ENCODE measurements around the gene ASPHD2.

Gene ASPHD2

DNA sequence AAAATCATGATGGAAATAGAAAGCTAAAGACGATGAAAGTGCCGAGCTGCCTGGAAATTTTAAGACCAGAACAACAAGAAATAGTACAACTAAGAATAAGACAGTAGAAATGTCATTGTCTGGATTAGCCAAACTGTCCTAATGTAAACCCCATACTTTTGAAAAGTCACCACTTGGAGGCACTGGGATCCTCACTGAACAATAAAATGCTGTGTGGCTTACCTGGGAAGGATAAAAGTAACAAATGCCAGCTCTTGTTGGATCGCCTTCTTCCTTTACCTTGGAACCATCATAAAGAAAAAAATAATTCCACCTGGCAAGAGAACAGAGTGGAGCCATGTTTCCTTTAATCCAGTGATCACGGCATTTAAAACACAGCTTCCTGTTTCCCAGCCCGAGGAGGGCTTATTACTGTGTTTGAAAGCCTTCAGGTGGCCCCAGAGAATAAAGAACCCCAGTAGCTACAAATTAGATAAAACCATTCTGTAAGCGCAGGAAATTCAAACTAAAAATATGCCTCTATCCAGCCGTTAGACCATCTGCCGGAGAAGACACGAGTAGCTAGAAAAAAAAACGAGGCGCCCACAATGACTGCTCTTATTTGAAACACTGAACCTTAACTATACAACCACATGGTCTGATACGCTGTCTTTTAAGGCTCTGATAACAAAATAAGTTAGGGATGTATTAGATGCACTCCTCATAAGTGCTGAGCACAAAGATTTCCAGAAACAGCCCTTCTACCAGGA is 50.2 kb downstream of the ASPHD2 start (continued):
- TF ChIP-seq ISL1 (CRISPR knock-in tag; IDR thresholded peaks at IDR 0.05) = no peak
- TF ChIP-seq CSRNP3 (CRISPR knock-in tag; IDR thresholded peaks at IDR 0.05) = no peak
- TF ChIP-seq PPARA (CRISPR knock-in tag; IDR thresholded peaks at IDR 0.05; ENCODE audit: borderline replicate concordance) = no peak
- TF ChIP-seq ARNTL (CRISPR knock-in tag; IDR thresholded peaks at IDR 0.05; ENCODE audit: borderline replicate concordance, low read depth) = no peak
- TF ChIP-seq ZNF8 (CRISPR knock-in tag; IDR thresholded peaks at IDR 0.05) = no peak
- no peak for TF ChIP-seq ZFP30 (CRISPR knock-in tag; IDR thresholded peaks at IDR 0.05)
- no peak for TF ChIP-seq SNAI2 (CRISPR knock-in tag; IDR thresholded peaks at IDR 0.05)
- no peak for TF ChIP-seq RARB (CRISPR knock-in tag; IDR thresholded peaks at IDR 0.05)
- TF ChIP-seq, protein P1, sequence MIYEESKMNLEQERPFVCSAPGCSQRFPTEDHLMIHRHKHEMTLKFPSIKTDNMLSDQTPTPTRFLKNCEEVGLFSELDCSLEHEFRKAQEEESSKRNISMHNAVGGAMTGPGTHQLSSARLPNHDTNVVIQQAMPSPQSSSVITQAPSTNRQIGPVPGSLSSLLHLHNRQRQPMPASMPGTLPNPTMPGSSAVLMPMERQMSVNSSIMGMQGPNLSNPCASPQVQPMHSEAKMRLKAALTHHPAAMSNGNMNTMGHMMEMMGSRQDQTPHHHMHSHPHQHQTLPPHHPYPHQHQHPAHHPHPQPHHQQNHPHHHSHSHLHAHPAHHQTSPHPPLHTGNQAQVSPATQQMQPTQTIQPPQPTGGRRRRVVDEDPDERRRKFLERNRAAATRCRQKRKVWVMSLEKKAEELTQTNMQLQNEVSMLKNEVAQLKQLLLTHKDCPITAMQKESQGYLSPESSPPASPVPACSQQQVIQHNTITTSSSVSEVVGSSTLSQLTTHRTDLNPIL (CRISPR knock-in tag; IDR thresholded peaks at IDR 0.05; ENCODE audit: low read depth) = no peak
- TF ChIP-seq ZFP3 (CRISPR knock-in tag; IDR thresholded peaks at IDR 0.05) = no peak
- TF ChIP-seq ZNF565 (CRISPR knock-in tag; conservative IDR thresholded peaks at IDR 0.05; ENCODE audit: low read depth) = no peak
- TF ChIP-seq ESRRG (CRISPR knock-in tag; IDR thresholded peaks at IDR 0.05) = no peak
- no peak for TF ChIP-seq CSDC2 (CRISPR knock-in tag; IDR thresholded peaks at IDR 0.05)

DNA sequence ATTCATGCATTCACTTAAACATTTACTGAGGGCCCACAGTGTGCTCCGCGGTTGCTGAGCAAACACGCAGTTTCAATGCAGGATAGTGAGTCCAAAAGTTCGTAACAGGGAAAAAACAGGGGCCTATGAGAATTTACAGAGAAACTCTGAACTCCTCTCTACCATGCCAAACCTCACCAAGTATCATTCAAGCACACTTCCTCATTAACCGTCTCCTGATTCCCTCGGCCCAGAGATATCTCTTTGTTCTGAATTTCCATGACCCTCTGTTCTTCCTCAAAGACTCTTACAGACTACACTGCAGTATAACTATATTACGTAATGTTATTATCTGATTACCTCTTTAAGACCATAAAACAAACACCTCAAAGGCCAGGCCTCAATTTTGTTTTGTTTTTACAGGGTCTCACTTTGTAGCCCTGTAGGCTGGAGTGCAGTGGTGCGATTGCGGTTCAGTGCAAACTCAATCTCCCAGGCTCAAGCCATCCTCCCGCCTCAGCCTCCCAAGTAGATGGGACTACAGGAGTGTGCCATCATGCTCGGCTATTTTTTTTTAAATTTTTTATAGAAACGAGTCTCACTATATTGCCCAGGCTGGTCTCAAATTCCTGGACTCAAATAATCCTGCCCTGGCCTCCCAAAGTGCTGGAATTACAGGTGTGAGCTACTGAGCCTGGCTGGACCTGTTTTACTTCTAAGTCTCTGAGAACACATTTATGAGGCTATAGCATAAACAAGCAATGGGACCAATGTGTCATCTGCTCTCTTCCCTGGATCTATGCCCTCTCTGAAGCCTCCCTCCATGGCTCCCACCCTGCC is 50.9 kb downstream of the ASPHD2 start:
- TF ChIP-seq CSRNP3 (CRISPR knock-in tag; IDR thresholded peaks at IDR 0.05) (no peak), TCF4 (CRISPR knock-in tag; IDR thresholded peaks at IDR 0.05; ENCODE audit: borderline replicate concordance) (no peak), OSR1 (CRISPR knock-in tag; IDR thresholded peaks at IDR 0.05) (no peak), RARB (CRISPR knock-in tag; IDR thresholded peaks at IDR 0.05) (no peak)
- TF ChIP-seq, protein P2, sequence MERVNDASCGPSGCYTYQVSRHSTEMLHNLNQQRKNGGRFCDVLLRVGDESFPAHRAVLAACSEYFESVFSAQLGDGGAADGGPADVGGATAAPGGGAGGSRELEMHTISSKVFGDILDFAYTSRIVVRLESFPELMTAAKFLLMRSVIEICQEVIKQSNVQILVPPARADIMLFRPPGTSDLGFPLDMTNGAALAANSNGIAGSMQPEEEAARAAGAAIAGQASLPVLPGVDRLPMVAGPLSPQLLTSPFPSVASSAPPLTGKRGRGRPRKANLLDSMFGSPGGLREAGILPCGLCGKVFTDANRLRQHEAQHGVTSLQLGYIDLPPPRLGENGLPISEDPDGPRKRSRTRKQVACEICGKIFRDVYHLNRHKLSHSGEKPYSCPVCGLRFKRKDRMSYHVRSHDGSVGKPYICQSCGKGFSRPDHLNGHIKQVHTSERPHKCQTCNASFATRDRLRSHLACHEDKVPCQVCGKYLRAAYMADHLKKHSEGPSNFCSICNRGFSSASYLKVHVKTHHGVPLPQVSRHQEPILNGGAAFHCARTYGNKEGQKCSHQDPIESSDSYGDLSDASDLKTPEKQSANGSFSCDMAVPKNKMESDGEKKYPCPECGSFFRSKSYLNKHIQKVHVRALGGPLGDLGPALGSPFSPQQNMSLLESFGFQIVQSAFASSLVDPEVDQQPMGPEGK (CRISPR knock-in tag; IDR thresholded peaks at IDR 0.05; ENCODE audit: borderline replicate concordance) = no peak
- ATAC-seq = no peak

- TF ChIP-seq CSDC2 (CRISPR knock-in tag; IDR thresholded peaks at IDR 0.05) (no peak), ZFP30 (CRISPR knock-in tag; IDR thresholded peaks at IDR 0.05) (no peak), BACH2 (CRISPR knock-in tag; IDR thresholded peaks at IDR 0.05; ENCODE audit: borderline replicate concordance) (no peak), TOX (CRISPR knock-in tag; IDR thresholded peaks at IDR 0.05; ENCODE audit: borderline replicate concordance) (no peak), OSR1 (CRISPR knock-in tag; IDR thresholded peaks at IDR 0.05) (no peak), ZFP3 (CRISPR knock-in tag; IDR thresholded peaks at IDR 0.05) (no peak), ZNF565 (CRISPR knock-in tag; conservative IDR thresholded peaks at IDR 0.05; ENCODE audit: low read depth) (no peak), CSRNP3 (CRISPR knock-in tag; IDR thresholded peaks at IDR 0.05) (no peak), TCF4 (CRISPR knock-in tag; IDR thresholded peaks at IDR 0.05; ENCODE audit: borderline replicate concordance) (no peak)
- TF ChIP-seq, protein P2 (CRISPR knock-in tag; IDR thresholded peaks at IDR 0.05; ENCODE audit: borderline replicate concordance) = no peak
- TF ChIP-seq, protein P1 (CRISPR knock-in tag; IDR thresholded peaks at IDR 0.05; ENCODE audit: low read depth) = no peak
- TF ChIP-seq, protein P3, sequence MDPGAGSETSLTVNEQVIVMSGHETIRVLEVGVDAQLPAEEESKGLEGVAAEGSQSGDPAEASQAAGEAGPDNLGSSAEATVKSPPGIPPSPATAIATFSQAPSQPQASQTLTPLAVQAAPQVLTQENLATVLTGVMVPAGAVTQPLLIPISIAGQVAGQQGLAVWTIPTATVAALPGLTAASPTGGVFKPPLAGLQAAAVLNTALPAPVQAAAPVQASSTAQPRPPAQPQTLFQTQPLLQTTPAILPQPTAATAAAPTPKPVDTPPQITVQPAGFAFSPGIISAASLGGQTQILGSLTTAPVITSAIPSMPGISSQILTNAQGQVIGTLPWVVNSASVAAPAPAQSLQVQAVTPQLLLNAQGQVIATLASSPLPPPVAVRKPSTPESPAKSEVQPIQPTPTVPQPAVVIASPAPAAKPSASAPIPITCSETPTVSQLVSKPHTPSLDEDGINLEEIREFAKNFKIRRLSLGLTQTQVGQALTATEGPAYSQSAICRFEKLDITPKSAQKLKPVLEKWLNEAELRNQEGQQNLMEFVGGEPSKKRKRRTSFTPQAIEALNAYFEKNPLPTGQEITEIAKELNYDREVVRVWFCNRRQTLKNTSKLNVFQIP (CRISPR knock-in tag; IDR thresholded peaks at IDR 0.05; ENCODE audit: borderline replicate concordance, low read depth) = no peak
- no peak for ATAC-seq
Observed at GRCh38 chr22:26480611-26480932, 51.5 kb downstream of the ASPHD2 start.
